Activated T-cell treated with anti-CD3 and anti-CD28 coated beads for 24 hours (primary cell): ENCODE results near the gene CCDC88B.

Source experiments
- DNase-seq: peaks from one replicate; pipeline ENCODE4 v3.0.0-alpha.2; 2020; ENCODE audit warnings: low read depth

Gene CCDC88B

GRCh38 chr11:64359712-64360445, 19.9 kb downstream of the CCDC88B start:
- DNase-seq, result no peak

GRCh38 chr11:64360448-64360921, 20.5 kb downstream of the CCDC88B start:
- DNase-seq, result no peak

- no peak for DNase-seq
These were observed 21.7 kb downstream of the CCDC88B start for GRCh38 chr11:64361659-64362058.

- no peak for DNase-seq
These were observed 22.3 kb downstream of the CCDC88B start for GRCh38 chr11:64362339-64362738.

- DNase-seq, result no peak
These were observed 24.4 kb downstream of the CCDC88B start for GRCh38 chr11:64364435-64364834.

- no peak for DNase-seq
These were observed 24.9 kb downstream of the CCDC88B start for GRCh38 chr11:64364911-64365310.

- DNase-seq, result no peak
These were observed 26.7 kb downstream of the CCDC88B start for GRCh38 chr11:64366751-64367150.

- no peak for DNase-seq
These were observed 28.1 kb downstream of the CCDC88B start for GRCh38 chr11:64367931-64368672.

DNA sequence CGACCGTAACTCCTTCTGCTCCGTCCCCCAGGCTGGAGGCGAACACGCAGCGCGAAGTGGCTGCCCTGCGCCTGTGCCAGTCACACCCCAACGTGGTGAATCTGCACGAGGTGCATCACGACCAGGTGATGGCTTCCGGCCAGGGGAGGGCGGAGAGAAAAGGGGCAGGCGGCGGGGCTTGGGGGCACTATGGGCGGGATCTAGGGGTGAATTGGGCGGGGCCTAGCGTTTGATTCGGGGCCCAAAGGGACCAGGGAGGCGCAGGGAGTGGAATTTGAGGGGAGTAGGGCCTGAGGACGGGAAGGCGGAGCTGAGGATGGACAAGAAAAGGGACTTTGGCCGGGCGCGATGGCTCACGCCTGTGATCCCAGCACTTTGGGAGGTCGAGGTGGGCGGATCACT, 28.7 kb downstream of the CCDC88B start:
- DNase-seq, result no peak

GRCh38 chr11:64369440-64370421, 29.7 kb downstream of the CCDC88B start:
- no peak for DNase-seq

DNA sequence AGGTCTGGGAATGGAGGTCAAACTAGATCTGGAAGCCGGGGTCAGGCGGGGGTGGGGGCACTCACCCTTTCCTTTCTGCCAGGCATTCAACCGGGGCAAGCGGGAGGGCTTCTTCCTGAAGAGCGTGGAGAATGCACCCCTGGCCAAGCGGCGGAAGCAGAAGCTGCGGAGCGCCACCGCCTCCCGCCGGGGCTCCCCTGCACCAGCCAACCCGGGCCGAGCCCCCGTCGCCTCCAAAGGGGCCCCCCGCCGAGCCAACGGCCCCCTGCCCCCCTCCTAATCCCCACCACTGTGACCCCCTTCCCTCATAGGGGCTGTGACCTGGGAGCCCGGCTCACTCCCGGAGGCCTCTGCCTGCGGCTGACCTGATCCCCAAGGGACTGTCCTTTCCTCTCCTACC, 31.2 kb downstream of the CCDC88B start:
- no peak for DNase-seq

DNA sequence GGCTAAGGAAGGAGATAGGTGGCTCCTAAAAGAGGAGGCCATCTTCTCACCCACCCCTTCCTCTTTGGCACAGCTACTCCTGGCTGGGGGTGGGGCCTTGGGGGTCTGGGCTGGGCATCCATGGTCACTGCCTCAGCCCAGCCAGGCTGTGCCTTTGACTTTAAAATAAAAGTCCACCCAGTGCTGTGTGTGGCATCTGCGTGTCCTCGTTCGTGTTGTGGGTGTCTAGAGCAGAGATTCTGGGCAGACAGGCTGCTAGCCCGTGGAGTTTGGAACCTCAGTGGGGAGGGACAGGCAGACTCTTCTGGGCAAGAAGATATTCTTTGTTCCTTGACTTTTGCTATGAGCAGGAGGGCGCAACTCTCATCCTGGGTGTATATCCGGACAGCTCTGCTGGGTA, 32.0 kb downstream of the CCDC88B start:
- DNase-seq, result no peak

DNA sequence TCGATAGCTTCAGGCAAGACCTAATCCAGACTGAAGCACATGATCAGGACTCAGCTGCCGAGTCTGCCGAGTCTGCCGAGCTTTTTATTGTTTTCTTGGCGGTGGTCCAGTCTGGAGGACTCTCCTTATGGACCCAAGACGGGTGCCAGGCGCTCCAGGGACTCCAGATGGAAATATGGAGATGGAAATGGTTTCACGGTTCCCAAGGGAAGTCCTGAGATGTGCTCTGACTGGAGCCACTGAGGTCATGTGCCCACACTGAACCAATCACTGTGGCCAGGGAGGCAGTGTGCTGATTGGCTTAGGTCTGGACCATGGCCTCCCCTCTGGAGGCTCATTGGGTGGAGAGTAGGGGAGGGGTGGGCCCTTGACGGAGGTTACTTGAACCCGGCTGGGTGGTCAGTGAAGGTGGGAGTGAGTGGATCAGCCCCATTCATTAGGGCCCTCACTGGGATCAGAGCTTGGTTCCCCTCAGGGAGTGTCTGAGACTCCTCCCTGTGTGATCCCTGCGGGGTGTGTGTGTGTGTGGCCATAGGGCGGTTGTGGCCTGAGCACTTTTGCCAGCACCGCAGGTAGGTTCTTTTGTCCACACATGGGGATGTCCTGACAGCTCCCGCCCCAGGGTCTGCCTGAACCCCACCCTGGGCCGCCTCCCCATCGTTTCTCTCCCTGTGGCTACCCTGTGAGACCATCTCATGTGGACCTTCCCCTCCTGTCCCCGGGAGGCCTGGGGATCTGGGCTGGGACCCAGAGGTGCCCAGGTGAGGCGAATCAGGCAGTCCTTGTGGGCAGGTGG, 33.0 kb downstream of the CCDC88B start:
- no peak for DNase-seq

- DNase-seq, result no peak
These were observed 33.6 kb downstream of the CCDC88B start for GRCh38 chr11:64373598-64373974.

DNA sequence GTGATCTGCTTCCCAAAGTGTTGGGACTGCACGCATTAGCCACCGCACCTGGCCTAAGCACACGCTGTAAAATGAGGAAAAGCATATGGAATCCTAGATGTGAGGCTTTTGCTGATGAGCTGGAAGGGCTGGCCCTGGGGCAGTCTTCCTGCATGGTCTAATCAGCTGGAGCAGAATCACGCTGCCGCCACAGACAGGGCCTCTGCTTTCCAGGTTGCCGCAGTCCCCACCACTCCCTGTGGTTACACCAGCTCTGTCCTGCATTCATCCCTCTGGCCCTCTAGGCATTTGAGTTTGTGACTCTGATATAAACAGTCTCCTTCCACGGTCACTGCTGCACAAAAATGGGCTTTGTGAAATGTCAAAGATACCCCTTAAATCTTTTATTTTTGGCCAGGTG, 36.1 kb downstream of the CCDC88B start:
- DNase-seq, result no peak

DNA sequence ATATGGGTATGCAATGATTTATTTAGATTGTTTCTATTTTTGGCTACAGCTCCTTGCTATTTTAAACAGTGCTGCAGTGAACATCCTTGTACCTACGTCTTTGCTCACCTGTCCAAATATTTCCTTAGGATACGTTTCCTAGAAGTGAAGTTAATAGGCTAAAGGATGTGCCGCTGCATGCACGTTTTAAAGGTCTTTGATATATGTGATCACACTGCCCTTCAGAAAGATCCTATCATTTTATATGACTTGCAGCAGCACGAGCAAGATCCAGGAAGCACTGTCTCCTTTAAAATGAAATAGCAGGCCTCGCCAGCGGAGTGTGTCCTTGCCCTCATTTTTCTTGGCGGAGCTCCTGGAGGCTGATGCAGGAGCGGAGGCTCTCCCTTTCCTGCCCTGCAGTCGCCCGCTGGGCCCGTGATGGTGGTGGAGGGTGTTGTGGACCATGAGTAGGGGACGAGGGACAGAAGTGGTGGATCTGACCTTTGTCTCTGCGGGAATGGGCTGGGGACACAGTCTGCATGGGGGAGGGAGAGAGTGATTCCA, 38.4 kb downstream of the CCDC88B start:
- no peak for DNase-seq

GRCh38 chr11:64379160-64379559, 39.2 kb downstream of the CCDC88B start:
- DNase-seq, result no peak

GRCh38 chr11:64379817-64380709, 40.1 kb downstream of the CCDC88B start:
- no peak for DNase-seq

DNA sequence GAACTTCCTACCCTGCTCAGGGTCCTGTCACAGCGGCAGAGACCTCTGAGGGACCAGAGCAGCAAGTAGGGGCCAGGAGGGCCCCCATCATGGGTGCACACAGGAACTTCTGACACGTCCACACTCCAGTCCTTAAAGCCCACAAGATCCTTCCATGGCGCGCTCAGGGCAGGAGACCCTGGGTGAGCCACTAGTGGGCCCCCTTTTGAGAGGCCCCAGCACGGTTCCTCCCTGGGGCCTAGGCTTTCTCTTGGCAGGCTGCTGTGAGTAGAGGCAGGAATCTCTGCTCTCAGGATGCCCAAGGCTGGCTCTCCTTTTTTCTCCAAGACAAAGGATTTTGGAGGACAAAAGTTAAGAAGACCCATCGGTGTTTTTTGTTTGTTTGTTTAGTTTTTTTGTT, 41.3 kb downstream of the CCDC88B start:
- DNase-seq, result no peak

GRCh38 chr11:64382047-64382446, 42.0 kb downstream of the CCDC88B start:
- no peak for DNase-seq
